CD14-positive monocyte (primary cell): ENCODE results near the gene MCFD2. TPM values are rescaled to one million over a fixed set of nuclear protein-coding genes. Genes with fewer than 3 reads are reported as not detected.

Experiments used
- DNase-seq, 3 donors: peaks; one replicate each; pipeline ENCODE4 v3.0.0-alpha.2; 2011 to 2022
- H2AFZ ChIP-seq: 2 replicates; pipeline ENCODE4 v1.6.0; 2012; ENCODE audit warnings: mild to moderate bottlenecking, low read depth, low read length, inconsistent platforms; ENCODE audit not compliant: insufficient read depth, poor library complexity, severe bottlenecking
- H3K27ac ChIP-seq, 2 donors: 1 replicate in 1 of 2; 2 replicates in 1 of 2; pipeline ENCODE4 v1.5.1; 2012 to 2013; ENCODE audit warnings: low read length in 2 of 2, control low read depth in 1 of 2, inconsistent platforms in 1 of 2, low read depth in 1 of 2, mild to moderate bottlenecking in 1 of 2
- H3K27me3 ChIP-seq, 2 donors: one replicate each; pipeline versions ENCODE4 v1.6.0 to v1.6.1; 2011 to 2013; ENCODE audit warnings: low read length in 2 of 2; ENCODE audit not compliant: control insufficient read depth in 2 of 2, insufficient read depth in 2 of 2
- H3K36me3 ChIP-seq, 2 donors: replicated peaks in 1 of 2; 1 replicate in 1 of 2; 2 replicates in 1 of 2; pipeline versions ENCODE4 v1.5.1 to v1.6.1; 2012 to 2013; ENCODE audit warnings: low read length in 2 of 2, control low read depth in 1 of 2, inconsistent platforms in 1 of 2, mild to moderate bottlenecking in 1 of 2; ENCODE audit not compliant: insufficient read depth in 2 of 2, control insufficient read depth in 1 of 2
- H3K4me1 ChIP-seq, 2 donors: 1 replicate in 1 of 2; 2 replicates in 1 of 2; pipeline versions ENCODE4 v1.5.1 to v1.6.1; 2012 to 2013; ENCODE audit warnings: low read length in 2 of 2, control low read depth in 1 of 2, inconsistent platforms in 1 of 2, mild to moderate bottlenecking in 1 of 2, moderate library complexity in 1 of 2; ENCODE audit not compliant: insufficient read depth in 2 of 2, control insufficient read depth in 1 of 2
- H3K4me2 ChIP-seq: replicated peaks from 2 replicates; pipeline ENCODE3; 2012; ENCODE audit warnings: low read length, moderate library complexity, mild to moderate bottlenecking; ENCODE audit not compliant: poor library complexity, severe bottlenecking; ENCODE audit errors: extremely low read depth
- H3K4me3 ChIP-seq, 3 experiments: fragments of 200-600 bp in 1 of 3; sonication (generic) in 1 of 3; replicated peaks in 1 of 3; 1 replicate in 2 of 3; 2 replicates in 1 of 3; pipeline ENCODE4 v1.5.1; 2011 to 2013; ENCODE audit warnings: low read length in 3 of 3, mild to moderate bottlenecking in 3 of 3, control low read depth in 2 of 3, low read depth in 2 of 3, inconsistent platforms in 1 of 3, moderate library complexity in 1 of 3
- H3K79me2 ChIP-seq: 2 replicates; pipeline ENCODE4 v1.6.0; 2012; ENCODE audit warnings: mild to moderate bottlenecking, control low read depth, inconsistent platforms, low read length, moderate library complexity; ENCODE audit not compliant: insufficient read depth
- H3K9ac ChIP-seq: 2 replicates; pipeline ENCODE4 v1.6.0; 2017; ENCODE audit warnings: low read length, mild to moderate bottlenecking; ENCODE audit not compliant: insufficient read depth, poor library complexity, severe bottlenecking
- H3K9me3 ChIP-seq, 2 donors: replicated peaks in 1 of 2; 1 replicate in 1 of 2; 2 replicates in 1 of 2; pipeline versions ENCODE4 v1.5.1 to v1.6.1; 2012 to 2013; ENCODE audit warnings: low read length in 2 of 2, control low read depth in 1 of 2; ENCODE audit not compliant: control insufficient read depth in 1 of 2, insufficient read depth in 1 of 2
- H4K20me1 ChIP-seq: 2 replicates; pipeline ENCODE4 v1.6.0; 2012; ENCODE audit warnings: mild to moderate bottlenecking, low read length, control low read depth, moderate library complexity; ENCODE audit not compliant: insufficient read depth
- H3K27ac Mint-ChIP-seq, 7 donors: one replicate each; pipeline ENCODE4 v1.8.0; 2020; ENCODE audit warnings: mild to moderate bottlenecking in 7 of 7, mixed read lengths in 7 of 7, moderate library complexity in 6 of 7, inconsistent platforms in 2 of 7
- H3K27me3 Mint-ChIP-seq, 3 donors: one replicate each; pipeline ENCODE4 v1.8.0; 2021 to 2022; ENCODE audit warnings: low read depth in 3 of 3, mild to moderate bottlenecking in 3 of 3, mixed read lengths in 3 of 3, moderate library complexity in 3 of 3, inconsistent platforms in 1 of 3
- H3K36me3 Mint-ChIP-seq, 2 donors: one replicate each; pipeline ENCODE4 v1.8.0; 2020; ENCODE audit warnings: mixed read lengths in 2 of 2, inconsistent platforms in 1 of 2, mild to moderate bottlenecking in 1 of 2
- H3K4me1 Mint-ChIP-seq: one replicate; pipeline ENCODE4 v1.8.0; 2020; ENCODE audit warnings: mild to moderate bottlenecking, mixed read lengths
- H3K4me3 Mint-ChIP-seq, 2 donors: one replicate each; pipeline ENCODE4 v1.8.0; 2020; ENCODE audit warnings: mild to moderate bottlenecking in 2 of 2, mixed read lengths in 2 of 2, moderate library complexity in 1 of 2
- H3K9me3 Mint-ChIP-seq, 7 donors: one replicate each; pipeline ENCODE4 v1.8.0; 2020 to 2022; ENCODE audit warnings: mixed read lengths in 7 of 7, mild to moderate bottlenecking in 6 of 7, moderate library complexity in 6 of 7, inconsistent platforms in 2 of 7
- WGBS: methylation state at CpG from one replicate; pipeline ENCODE4 v1.1.5; 2013; ENCODE audit warnings: missing lambda C conversion rate; ENCODE audit not compliant: insufficient coverage; 5-methylcytosine and 5-hydroxymethylcytosine counted together
- intact Hi-C, 2 donors: fragments of 100-400 bp; cut with micrococcal nuclease; formaldehyde crosslinking; loops; one replicate each; pipeline versions ENCODE4 v1.15.0 to v1.15.1; 2023
- polyA plus RNA-seq, 3 donors: library from polyadenylated mRNA; depleted of rRNA in 1 of 3; unstranded in 2 of 3; stranded (reverse) in 1 of 3; fragments of 300-500 nt in 2 of 3; fragments of >200 nt in 1 of 3; fragmentation: Illumina TruSeq in 2 of 3; gene quantifications; 1 replicate in 2 of 3; 2 replicates in 1 of 3; pipeline ENCODE4 v1.2.3, GENCODE V29; 2012 to 2021
- TF ChIP-seq, protein P1 (sequence below): fragments of 200-600 bp; IDR thresholded peaks from one replicate; pipeline ENCODE4 v1.8.0; 2022; ENCODE audit warnings: antibody characterized with exemption, mild to moderate bottlenecking

Gene MCFD2
- polyA plus RNA-seq, 3 donors: 23.8 to 38.5 (median 33.6) TPM

DNA sequence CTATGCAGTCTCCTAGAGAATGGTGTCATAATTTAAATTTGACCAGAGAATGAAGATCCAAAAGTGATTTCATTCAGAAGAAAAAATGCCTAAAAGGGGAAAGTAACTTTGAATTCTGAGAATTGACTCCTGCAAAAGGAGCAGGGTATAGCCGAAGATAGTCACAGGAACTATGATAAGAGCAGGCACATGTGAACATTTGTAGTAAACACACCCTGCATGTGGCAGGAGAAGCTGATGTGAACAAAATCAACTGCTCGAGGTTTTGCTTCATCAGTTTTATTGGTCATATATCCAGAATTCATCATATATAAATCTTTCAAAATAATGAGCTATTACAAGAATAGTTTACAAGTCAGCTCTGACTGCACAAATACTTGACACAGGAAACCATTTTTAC is 14.0 kb downstream of the MCFD2 start:
- H3K9ac ChIP-seq: no peak overlapping the region
- H3K4me3 ChIP-seq: no peak overlapping the region
- no peak for DNase-seq
- Mint-ChIP-seq H3K36me3 (peaks cover 25 to 44% of the 10 kb centered on the region in 2 donors), H3K27ac (no peak overlapping the region), H3K4me1 (peaks cover 7% of the 10 kb centered on the region), H3K27me3 (no peaks in the 10 kb centered on the region), H3K4me3 (no peak overlapping the region), H3K9me3 (peaks cover 0 to 3% (median 0%) of the 10 kb centered on the region in 7 donors)
- no peaks in the 10 kb centered on the region for H3K27me3 ChIP-seq
- H3K27ac ChIP-seq: no peak overlapping the region
- H3K4me2 ChIP-seq: no peak overlapping the region
- TF ChIP-seq, protein P1, sequence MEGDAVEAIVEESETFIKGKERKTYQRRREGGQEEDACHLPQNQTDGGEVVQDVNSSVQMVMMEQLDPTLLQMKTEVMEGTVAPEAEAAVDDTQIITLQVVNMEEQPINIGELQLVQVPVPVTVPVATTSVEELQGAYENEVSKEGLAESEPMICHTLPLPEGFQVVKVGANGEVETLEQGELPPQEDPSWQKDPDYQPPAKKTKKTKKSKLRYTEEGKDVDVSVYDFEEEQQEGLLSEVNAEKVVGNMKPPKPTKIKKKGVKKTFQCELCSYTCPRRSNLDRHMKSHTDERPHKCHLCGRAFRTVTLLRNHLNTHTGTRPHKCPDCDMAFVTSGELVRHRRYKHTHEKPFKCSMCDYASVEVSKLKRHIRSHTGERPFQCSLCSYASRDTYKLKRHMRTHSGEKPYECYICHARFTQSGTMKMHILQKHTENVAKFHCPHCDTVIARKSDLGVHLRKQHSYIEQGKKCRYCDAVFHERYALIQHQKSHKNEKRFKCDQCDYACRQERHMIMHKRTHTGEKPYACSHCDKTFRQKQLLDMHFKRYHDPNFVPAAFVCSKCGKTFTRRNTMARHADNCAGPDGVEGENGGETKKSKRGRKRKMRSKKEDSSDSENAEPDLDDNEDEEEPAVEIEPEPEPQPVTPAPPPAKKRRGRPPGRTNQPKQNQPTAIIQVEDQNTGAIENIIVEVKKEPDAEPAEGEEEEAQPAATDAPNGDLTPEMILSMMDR: no peak
- peaks cover 6 to 22% of the 10 kb centered on the region in 2 donors for H3K36me3 ChIP-seq
- intact Hi-C loops: no loop called here
- H2AFZ ChIP-seq: no peak overlapping the region
- no peaks in the 10 kb centered on the region for H4K20me1 ChIP-seq
- no peaks in the 10 kb centered on the region for H3K9me3 ChIP-seq
- no CpG with 5 or more reads among the region's 2 CpGs for WGBS
- H3K79me2 ChIP-seq: no peaks in the 10 kb centered on the region
- H3K4me1 ChIP-seq: no peaks in the 10 kb centered on the region

DNA sequence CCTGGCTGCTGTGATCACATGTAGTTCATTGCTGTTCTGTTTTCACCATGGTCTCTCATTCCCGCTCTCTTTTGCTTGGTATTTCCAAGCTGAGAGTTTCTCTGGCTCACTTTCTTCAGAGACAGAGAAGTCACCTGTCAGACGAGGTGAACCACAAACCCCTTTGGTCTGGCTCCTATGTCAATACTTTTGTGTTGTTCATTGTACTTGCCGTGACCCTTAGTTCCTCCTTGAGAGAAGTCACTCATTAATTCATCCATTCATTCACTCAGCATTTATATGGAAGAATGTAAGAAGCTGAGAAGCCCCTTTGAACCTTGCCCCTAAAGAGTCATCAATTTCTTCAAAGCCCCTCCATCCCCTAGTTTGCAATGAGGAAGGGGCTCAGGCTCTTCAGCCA is 15.2 kb downstream of the MCFD2 start:
- no peaks in the 10 kb centered on the region for H3K79me2 ChIP-seq
- H3K27ac ChIP-seq: no peak overlapping the region
- no peak overlapping the region for H3K4me3 ChIP-seq
- no peak overlapping the region for H3K4me3 Mint-ChIP-seq
- H3K36me3 ChIP-seq: peaks cover 4 to 9% of the 10 kb centered on the region in 2 donors
- H3K27me3 ChIP-seq: no peaks in the 10 kb centered on the region
- H3K27ac Mint-ChIP-seq: no peak overlapping the region
- no peak overlapping the region for H3K4me2 ChIP-seq
- DNase-seq: no peak
- H3K4me1 ChIP-seq: no peaks in the 10 kb centered on the region
- peaks cover 7% of the 10 kb centered on the region for H3K4me1 Mint-ChIP-seq
- 69% methylated on average over 2 of the region's 3 CpGs for WGBS
- H3K9me3 Mint-ChIP-seq: peaks cover 0 to 3% (median 0%) of the 10 kb centered on the region in 7 donors
- no peaks in the 10 kb centered on the region for H3K9me3 ChIP-seq
- H3K27me3 Mint-ChIP-seq: no peaks in the 10 kb centered on the region
- H2AFZ ChIP-seq: no peak overlapping the region
- peaks cover 18 to 32% of the 10 kb centered on the region in 2 donors for H3K36me3 Mint-ChIP-seq
- no peaks in the 10 kb centered on the region for H4K20me1 ChIP-seq
- H3K9ac ChIP-seq: no peak overlapping the region
- TF ChIP-seq, protein P1: no peak
- intact Hi-C loops: no loop called here
